HAP-1 (cell line): ENCODE measurements around the gene PHEX.

Experiments used
- DNase-seq, 2 experiments: peaks; one replicate each; pipeline ENCODE4 v3.0.0-alpha.2; 2016 to 2020; ENCODE audit warnings: low spot score in 2 of 2
- H3K27me3 ChIP-seq: fragments of 250-450 bp; sonication (Bioruptor Pico); 2 replicates; pipeline ENCODE4 v1.5.1; 2020; ENCODE audit warnings: low read depth, mild to moderate bottlenecking, moderate library complexity
- H3K36me3 ChIP-seq: fragments of 250-450 bp; sonication (Bioruptor Pico); replicated peaks from 2 replicates; pipeline ENCODE4 v1.5.1; 2020; ENCODE audit warnings: mild to moderate bottlenecking
- H3K4me1 ChIP-seq: fragments of 250-450 bp; sonication (Bioruptor Pico); 2 replicates; pipeline ENCODE4 v1.5.1; 2020; ENCODE audit warnings: mild to moderate bottlenecking
- H3K4me3 ChIP-seq: fragments of 250-450 bp; sonication (Bioruptor Pico); 2 replicates; pipeline ENCODE4 v1.5.1; 2020; ENCODE audit warnings: mild to moderate bottlenecking, moderate library complexity
- H3K9me3 ChIP-seq: fragments of 250-450 bp; sonication (Bioruptor Pico); 2 replicates; pipeline ENCODE4 v1.5.1; 2020; ENCODE audit warnings: mild to moderate bottlenecking, moderate library complexity
- in situ Hi-C: fragments of 300-500 bp; cut with MboI; formaldehyde crosslinking; loops from 3 replicates; pipeline ENCODE4 v1.14.3; 2020; ENCODE audit warnings: low sequenced_read_pairs, inconsistent platforms, mixed read lengths

Gene PHEX

DNA sequence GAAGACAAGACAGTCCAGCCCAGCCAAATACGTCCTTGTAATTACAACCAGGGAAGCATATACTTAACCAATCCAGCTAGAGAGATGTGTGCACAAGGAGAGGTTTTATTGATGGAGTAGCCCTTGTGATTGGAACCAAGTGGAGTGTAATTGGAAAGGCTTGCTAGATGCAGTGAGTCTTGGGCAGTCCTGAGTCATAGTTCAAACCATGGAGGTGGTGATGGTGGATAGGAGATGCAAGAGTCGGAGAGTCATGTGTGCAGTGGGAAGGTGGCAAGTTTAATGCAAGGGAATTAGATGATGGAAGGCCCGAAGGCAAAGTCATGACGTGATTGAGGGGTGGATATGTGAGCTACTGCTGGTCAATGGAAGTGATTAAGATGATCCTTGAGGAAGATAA is 63.7 kb downstream of the PHEX start:
- H3K36me3 ChIP-seq = no peaks in the 10 kb centered on the region
- no peak for DNase-seq
- no peaks in the 10 kb centered on the region for H3K9me3 ChIP-seq
- H3K4me1 ChIP-seq = no peaks in the 10 kb centered on the region
- H3K27me3 ChIP-seq = no peaks in the 10 kb centered on the region
- no peak overlapping the region for H3K4me3 ChIP-seq
- in situ Hi-C loops = no loop called here

DNA sequence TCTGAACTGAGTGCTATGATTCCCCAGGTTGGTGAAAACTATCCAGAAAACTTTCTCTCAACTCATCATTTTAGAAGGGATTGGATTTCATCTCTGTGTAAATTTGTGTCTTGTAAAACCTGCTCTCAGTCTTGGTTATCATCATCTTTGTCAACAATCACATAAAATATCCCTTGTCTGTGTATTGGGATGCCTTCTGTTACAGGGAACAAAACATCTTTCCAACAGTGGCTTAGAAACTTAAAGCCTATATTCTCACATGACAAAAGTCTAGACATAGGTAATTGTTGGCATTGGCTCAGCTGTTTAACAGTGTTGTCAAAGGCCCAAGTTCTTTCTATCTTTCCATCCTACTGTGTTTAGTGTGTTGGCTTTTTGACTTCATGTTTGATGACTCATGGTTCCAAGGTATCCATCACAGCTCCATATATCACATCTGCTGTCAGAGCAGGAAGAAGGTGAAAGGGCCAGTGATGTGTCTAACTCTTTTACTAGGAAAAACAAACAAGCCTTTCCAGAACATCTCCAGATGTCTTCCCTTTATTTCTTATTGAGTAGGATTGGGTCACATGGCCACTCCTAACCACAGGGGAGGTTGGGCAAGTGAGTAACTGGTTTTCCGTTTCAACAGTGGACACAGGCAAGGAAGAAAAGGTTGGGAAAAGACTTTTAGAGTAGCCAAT is 65.0 kb downstream of the PHEX start:
- no peaks in the 10 kb centered on the region for H3K27me3 ChIP-seq
- H3K4me3 ChIP-seq = no peak overlapping the region
- in situ Hi-C loops = no loop called here
- H3K4me1 ChIP-seq = no peaks in the 10 kb centered on the region
- no peaks in the 10 kb centered on the region for H3K9me3 ChIP-seq
- H3K36me3 ChIP-seq = no peaks in the 10 kb centered on the region
- no peak for DNase-seq

DNA sequence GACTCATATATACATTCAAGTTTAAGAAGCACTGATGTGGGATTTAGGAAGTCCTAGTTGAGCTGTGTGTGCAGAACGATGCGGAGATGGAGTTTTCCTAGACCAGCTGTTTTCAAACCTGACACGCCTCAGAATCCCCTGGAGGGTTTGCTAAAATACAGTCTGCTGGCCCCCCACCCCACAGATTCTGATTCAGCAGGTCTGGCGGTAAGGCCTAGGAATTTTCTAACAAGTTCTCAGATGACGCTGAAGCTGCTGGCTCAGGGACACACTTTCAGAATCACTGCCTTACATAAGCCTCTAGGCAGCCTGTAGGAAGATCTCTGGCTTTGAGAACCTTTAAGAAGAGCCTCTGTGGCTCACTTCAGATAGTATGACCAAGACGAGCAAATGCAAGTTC is 73.1 kb downstream of the PHEX start:
- Histone ChIP-seq H3K36me3 (no peaks in the 10 kb centered on the region), H3K27me3 (no peaks in the 10 kb centered on the region), H3K4me1 (no peaks in the 10 kb centered on the region; the same call in 1 of the 2 replicates), H3K9me3 (no peaks in the 10 kb centered on the region), H3K4me3 (no peak overlapping the region)
- no peak for DNase-seq
- in situ Hi-C loops = no loop called here

DNA sequence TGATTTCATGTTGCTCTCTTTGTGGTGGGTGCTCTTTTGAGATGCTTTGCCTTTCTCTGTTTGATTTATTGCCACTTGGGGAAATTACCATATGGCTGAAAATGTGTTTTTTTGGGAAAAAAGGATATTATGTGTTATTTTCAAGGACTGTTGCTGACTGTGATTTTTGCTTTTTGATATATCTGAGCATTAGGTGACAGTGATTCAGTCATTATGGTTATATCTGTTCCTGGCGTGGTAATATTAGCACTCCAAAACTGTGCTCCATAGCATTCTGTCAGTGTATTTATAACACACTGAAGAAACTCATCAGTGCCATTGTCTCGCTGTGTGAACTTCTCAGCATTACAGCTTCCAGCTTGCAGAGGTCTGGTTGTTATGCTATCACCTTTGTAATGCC is 73.8 kb downstream of the PHEX start:
- in situ Hi-C loops = no loop called here
- no peaks in the 10 kb centered on the region for H3K9me3 ChIP-seq
- H3K4me1 ChIP-seq = no peaks in the 10 kb centered on the region; the same call in 1 of the 2 replicates
- no peaks in the 10 kb centered on the region for H3K27me3 ChIP-seq
- no peak overlapping the region for H3K4me3 ChIP-seq
- no peaks in the 10 kb centered on the region for H3K36me3 ChIP-seq
- no peak for DNase-seq

DNA sequence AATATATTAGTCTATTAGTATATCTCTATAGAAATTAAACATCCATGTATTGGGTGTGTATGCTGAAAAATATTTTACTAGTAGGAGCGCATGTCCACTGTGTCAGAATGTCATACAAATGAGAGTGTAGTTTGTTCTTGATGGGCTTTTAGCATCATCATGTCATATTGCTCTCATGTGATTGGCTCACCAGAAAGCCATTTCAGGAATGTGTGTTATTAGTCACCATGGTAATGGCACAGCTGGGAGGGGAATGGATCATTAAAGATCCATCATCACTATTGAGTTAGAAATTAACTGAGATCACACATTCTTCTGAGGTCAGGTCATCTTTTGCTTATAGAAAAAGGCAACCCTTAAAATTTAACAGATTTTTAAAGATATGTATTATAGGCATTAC is 77.3 kb downstream of the PHEX start:
- H3K27me3 ChIP-seq = no peaks in the 10 kb centered on the region
- no peaks in the 10 kb centered on the region for H3K36me3 ChIP-seq
- in situ Hi-C loops = no loop called here
- no peak for DNase-seq
- H3K9me3 ChIP-seq = no peaks in the 10 kb centered on the region
- H3K4me3 ChIP-seq = no peak overlapping the region
- H3K4me1 ChIP-seq = no peaks in the 10 kb centered on the region; the same call in 1 of the 2 replicates

DNA sequence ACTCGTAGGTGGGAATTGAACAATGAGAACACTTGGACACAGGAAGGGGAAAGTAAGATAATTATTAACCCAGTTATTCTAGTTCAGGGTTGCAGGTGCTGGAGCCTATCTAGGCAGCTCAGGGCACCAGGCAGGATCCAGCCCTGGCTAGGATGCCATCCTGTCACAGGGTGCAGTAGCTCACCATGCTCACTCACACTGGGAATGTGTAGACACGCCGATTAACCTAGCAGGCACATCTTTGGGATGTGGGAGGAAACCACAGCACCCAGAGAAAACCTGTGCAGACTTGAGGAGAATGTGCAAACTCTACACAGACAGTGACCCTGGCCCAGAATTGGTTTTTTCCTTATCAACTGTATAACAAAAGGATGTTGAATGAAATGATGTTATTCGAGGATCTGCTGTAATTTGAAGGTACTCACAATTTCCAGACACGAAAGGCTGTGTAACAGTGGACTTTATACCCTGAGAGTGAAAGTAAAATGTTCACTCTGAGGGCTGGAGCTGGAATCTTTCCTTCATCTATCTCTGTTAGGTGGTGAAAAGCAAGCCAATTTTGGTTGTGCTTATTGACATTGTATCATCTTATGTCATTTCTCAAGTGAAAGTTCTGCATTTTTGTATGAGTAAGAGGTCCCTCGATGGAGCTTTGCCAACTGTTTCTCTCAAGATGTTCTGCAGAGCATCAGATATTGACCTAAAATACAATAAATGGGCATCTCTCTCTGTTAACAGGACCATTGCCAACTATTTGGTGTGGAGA is 78.8 kb downstream of the PHEX start:
- no peak for DNase-seq
- H3K36me3 ChIP-seq = no peaks in the 10 kb centered on the region
- no peaks in the 10 kb centered on the region for H3K9me3 ChIP-seq
- in situ Hi-C loops = no loop called here
- no peak overlapping the region for H3K4me3 ChIP-seq
- no peaks in the 10 kb centered on the region for H3K27me3 ChIP-seq
- H3K4me1 ChIP-seq = no peaks in the 10 kb centered on the region; the same call in 1 of the 2 replicates

DNA sequence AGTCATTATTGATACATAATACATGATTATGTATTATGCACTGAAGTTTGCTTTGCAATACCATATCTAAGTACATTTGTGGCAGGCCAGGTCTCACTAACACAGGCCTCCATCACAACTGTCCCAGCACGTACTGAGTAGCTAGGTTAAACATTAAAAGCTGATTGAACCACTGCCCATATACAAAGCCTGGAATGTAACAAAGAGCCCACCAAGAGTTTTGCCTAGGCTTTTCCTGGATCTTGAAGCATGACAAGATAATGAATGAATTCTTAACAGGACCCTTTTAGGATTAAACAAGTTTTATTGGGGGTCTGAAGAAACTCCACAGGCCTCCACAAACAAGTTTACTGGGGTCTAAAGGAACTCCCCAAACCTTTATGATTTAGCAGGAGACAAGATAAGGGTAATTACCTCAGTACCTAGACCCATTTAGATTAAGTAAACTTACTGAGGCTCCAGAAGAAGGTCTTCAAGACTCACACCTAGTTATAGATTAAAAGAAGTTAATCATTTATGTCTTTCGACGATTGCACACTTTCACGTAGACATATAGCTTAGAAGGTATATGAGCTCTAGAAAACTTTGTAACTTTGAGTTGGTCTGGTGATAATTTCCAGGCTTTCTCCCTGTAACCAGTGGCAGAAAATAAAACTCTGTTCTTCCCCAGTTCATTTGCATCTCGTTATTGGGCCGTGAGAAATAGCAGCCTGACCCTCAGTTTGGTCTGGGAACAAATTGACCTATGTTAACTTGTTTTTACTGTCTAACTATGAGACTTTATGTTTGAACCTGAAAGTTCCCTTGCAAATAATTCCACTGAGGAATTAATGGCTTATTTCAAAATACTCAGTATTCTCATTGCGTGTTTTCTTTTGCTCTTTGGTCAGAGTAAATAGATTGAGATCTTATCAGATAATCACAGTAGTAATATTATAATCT is 84.8 kb downstream of the PHEX start:
- H3K4me3 ChIP-seq = no peak overlapping the region
- no peaks in the 10 kb centered on the region for H3K27me3 ChIP-seq
- DNase-seq = no peak
- in situ Hi-C loops = no loop called here
- no peaks in the 10 kb centered on the region for H3K9me3 ChIP-seq
- no peaks in the 10 kb centered on the region for H3K36me3 ChIP-seq
- H3K4me1 ChIP-seq = peaks cover 4% of the 10 kb centered on the region; the same call in 1 of the 2 replicates

DNA sequence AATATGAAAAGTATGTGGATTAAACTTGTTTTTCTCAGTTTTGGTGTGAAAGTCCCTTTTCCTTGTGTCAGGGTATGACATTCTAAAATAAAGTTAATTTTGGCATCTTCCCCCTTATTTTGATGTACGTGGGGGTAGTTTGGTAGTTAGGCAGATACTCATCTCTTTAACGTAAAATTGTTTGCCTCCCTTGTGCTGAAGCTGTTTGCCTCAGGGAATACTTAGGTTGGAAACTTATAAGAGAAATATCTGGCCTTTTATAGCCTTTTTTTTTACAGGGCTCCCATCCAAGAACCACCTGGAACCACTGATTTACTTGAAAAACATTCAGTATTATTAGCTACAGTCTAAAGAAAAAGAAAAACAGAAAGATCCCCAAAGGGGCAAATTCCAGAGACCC is 85.5 kb downstream of the PHEX start:
- no peak overlapping the region for H3K4me3 ChIP-seq
- in situ Hi-C loops = no loop called here

DNA sequence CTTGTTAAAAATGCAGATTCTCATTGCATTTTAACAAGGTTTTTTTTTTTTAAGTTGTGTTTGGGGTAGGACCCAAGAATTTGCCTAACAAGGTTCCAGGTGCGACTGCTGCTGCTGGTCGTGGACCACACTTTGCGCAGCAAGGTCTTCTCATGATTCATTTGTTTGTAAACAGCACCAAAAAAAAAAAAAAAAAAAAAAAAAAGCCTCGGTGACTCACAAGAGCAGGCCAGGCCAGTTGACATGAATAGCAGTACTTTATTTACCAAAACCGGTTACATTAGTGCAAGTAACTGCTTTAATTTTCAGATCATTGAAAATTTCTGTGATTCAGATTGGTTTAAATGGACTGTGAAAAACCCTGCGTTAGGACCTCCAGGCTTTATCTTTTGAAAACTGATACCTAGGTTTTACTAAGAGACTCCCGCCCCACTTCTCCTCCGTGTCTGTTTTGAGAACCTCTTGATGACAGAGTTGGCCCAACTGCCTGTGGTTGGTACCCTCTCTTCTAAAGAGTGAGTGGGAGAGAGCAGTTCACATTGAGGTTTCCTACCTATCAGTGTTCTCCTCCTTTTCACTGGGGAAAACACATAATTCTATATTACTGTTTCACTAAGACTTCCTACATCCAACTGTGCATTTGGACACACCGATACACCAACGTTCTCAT is 86.2 kb downstream of the PHEX start:
- Histone ChIP-seq H3K36me3 (no peaks in the 10 kb centered on the region), H3K27me3 (no peaks in the 10 kb centered on the region), H3K9me3 (no peaks in the 10 kb centered on the region), H3K4me3 (no peak overlapping the region), H3K4me1 (peaks cover 4% of the 10 kb centered on the region; the same call in 1 of the 2 replicates)
- no peak for DNase-seq
- in situ Hi-C loops = no loop called here

More for the DNA sequence above, 85.5 kb downstream of the PHEX start:
- Histone ChIP-seq H3K27me3 (no peaks in the 10 kb centered on the region), H3K9me3 (no peaks in the 10 kb centered on the region), H3K4me1 (peaks cover 4% of the 10 kb centered on the region; the same call in 1 of the 2 replicates), H3K36me3 (no peaks in the 10 kb centered on the region)
- no peak for DNase-seq

DNA sequence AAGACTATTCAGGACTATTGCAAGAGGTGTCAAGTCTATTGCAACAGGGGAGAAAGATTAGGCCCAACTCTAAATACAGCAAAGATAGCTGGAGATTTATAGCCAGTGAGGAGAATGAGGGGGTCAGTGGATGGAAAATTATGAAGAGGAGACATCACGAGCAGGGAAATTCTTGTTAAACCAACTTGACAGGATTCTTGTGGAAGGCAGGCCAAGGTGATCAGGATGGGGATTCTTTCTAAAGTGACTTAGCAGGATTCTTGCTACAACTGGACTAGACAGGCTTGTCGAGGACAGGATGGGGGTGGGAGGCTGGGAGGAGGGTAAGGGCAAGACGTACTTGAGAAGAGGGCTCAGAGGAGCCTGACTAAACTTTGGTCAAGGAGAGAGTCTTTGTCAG is 89.0 kb downstream of the PHEX start:
- DNase-seq = no peak
- Histone ChIP-seq H3K27me3 (no peaks in the 10 kb centered on the region), H3K4me3 (no peak overlapping the region), H3K4me1 (peaks cover 4% of the 10 kb centered on the region; the same call in 1 of the 2 replicates), H3K9me3 (no peaks in the 10 kb centered on the region), H3K36me3 (no peaks in the 10 kb centered on the region)
- in situ Hi-C loops = no loop called here

DNA sequence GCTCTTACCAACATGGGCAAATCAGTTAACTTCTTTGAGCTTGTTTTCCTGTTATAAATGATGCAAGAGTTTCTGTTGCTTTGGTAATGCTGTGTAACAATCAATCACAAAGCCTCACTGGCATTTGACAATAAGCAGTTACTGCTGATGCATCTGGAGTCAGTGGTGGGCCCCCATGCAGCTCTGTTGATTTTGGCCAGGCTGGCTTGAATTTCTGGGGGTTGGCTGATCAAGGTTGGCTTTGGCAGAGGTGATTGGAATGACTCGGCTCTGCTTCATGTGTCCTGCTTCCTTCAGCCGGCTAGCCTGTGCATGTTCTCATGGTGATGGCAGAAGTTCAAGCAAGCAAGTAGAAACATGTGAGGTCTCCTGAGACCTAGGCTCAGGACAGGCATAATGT is 90.4 kb downstream of the PHEX start:
- Histone ChIP-seq H3K9me3 (no peaks in the 10 kb centered on the region), H3K4me1 (peaks cover 4% of the 10 kb centered on the region; the same call in 1 of the 2 replicates), H3K36me3 (no peaks in the 10 kb centered on the region), H3K27me3 (no peaks in the 10 kb centered on the region), H3K4me3 (no peak overlapping the region)
- in situ Hi-C loops = no loop called here
- DNase-seq = no peak

DNA sequence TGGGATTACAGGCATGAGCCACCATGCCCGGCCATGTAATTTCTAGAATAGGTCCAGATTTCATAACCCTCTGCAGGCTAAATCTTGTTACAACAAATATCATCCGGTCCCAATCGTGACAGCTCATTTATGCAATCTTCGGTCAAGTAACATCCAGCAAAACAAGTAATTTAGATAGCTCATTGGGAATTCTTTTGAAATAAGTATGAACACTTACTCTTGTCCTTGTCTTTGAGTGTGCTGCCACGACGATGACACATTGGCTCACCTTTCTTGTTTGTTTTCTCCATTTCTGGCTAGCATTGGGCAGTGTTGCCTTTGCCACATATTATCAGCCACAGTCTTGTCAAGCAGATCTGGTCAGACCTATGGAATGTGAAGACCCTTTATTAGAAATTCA is 92.0 kb downstream of the PHEX start:
- H3K4me1 ChIP-seq = no peaks in the 10 kb centered on the region
- no peaks in the 10 kb centered on the region for H3K36me3 ChIP-seq
- in situ Hi-C loops = no loop called here
- H3K27me3 ChIP-seq = no peaks in the 10 kb centered on the region; the same call in none of the 2 replicates
- H3K9me3 ChIP-seq = no peaks in the 10 kb centered on the region
- no peak for DNase-seq
- H3K4me3 ChIP-seq = no peak overlapping the region

DNA sequence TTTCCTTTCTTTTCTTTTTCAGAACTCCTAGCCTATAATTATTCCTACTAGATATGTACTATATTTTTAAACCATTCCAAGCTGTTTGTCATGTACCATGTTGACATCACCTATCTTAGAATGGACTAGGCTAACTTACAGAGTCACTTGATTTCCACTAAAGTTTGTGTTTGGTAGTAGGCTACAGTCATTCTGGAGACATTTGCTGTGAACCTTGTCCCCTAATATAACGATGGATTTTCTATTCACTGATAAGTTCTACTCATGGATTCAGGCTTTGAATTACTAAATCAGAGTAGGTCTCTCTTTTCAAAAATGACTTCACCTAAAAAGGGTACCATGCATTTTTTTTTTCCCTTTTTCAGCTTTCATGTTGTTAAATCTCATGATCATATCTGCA is 93.4 kb downstream of the PHEX start:
- H3K27me3 ChIP-seq = peaks cover 4% of the 10 kb centered on the region
- in situ Hi-C loops = loop anchor here (25.0 kb wide), 1 partner anchor 1212 kb away; the partner anchor contains the start of gene PTCHD1
- H3K9me3 ChIP-seq = no peaks in the 10 kb centered on the region
- H3K4me3 ChIP-seq = no peak overlapping the region
- no peak for DNase-seq
- no peaks in the 10 kb centered on the region for H3K4me1 ChIP-seq
- H3K36me3 ChIP-seq = no peaks in the 10 kb centered on the region
